Renal pelvis (tissue), 4 donors: ENCODE measurements around the gene IL5RA. TPM values are rescaled to one million over a fixed set of nuclear protein-coding genes. Genes with fewer than 3 reads are reported as not detected.

Source experiments
- DNase-seq: peaks from one replicate; pipeline ENCODE4 v3.0.0-alpha.2; 2013
- polyA plus RNA-seq, 3 donors: library from polyadenylated mRNA; unstranded; fragments of 120-200 nt; gene quantifications; one replicate each; pipeline ENCODE4 v1.2.1, GENCODE V29; 2013; ENCODE audit not compliant: insufficient read length in 3 of 3

IL5RA gene
- polyA plus RNA-seq, 3 donors = 0.48 to 1.0 (median 0.50) TPM

DNA sequence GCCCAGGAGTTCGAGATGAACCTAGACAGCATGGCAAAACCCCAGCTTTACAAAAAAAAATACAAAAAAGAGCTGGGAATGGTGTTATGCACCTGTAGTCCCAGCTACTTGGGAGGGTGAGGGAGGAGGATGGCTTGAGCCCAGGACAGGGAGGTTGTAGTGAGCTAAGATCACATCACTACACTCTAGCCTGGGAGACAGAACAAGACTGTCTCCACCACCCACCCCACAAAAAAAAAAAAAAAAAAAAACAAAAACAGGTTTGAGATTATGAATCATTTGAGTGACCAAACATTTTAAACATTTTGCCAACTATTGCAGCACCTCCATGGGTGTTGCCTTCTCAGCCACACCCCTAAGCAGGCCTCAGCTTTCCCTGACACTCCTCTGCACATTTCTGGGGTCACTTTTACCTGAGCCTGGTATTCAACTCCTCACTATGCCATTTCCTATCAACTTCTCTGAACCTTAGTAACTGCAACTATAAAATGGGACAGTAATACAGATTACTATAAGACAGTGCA is 41.8 kb downstream of the IL5RA start:
- DNase-seq = no peak

DNA sequence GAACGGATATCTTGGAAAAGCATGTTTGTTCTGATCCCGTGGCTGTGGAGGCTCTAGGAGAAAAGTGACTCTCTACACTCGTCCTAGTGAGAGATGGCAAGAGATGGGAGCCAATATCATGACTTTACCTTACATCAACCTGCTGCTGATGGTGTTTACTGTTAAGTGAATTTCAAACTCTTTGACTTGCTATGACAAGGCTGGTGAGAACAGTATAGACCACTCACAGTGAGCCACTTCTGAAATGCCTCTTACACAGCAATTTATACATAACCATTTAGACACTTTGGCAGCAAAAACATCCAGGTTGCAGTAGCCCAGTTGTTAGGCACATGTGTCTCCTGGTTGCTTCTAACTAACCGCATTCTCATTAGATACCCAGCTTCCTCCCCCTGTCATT is 43.3 kb downstream of the IL5RA start:
- DNase-seq = no peak

DNA sequence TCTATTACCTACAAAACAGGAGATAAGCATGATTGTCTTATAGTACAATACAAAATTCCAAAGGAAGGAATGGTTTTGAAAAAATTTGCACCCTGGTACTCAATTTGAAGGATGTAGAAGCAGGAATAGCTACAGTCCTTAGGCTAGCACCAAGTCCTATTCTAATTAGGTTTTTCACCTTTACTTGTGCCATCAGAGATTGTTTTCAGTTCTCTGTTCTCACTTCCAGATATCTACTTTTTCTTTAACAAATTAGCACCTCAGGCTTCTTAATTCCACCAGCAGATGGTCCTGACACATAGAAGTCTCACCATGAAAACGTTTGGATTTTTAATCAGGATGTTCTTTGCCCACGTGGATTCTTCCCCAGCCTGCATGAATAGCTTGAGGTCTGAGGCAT is 43.8 kb downstream of the IL5RA start:
- DNase-seq = no peak

DNA sequence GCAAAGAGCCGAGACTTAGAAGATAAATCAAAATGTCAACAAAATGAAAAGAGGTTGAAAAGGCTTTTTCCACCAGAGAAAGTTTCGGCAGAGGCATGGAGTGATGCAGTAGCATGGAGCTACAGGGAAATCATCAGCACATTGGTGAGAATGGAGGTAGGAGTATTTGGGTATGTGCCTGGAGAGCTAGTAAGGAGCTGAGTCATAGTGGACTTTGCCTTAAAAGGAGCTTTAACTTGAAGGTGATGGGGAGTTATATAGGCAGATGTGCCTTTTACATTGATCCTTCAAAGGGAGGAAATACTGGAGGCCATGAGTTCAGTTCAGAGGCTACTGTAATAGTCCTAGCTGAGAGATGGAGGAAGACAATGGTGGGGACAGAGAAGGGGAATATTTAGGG is 44.3 kb downstream of the IL5RA start:
- DNase-seq = no peak

DNA sequence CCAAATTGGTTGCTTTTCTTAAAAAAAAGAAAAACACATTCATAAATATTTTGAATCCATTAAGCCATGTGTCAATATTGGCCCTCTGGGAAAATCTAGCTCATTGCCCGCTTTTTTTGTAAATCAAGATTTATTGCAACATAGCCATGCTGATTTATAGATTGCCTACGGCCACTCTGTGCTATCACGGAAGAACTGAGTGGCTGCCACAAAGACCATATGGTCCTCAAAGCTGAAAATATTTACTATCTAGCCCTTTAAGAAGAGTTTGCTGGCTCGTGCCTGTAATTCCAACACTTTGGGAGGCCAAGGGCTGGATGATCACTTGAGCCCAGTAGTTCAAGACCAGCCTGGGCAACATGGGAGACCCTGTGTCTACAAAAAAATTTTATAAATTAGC is 45.9 kb downstream of the IL5RA start:
- DNase-seq = no peak

DNA sequence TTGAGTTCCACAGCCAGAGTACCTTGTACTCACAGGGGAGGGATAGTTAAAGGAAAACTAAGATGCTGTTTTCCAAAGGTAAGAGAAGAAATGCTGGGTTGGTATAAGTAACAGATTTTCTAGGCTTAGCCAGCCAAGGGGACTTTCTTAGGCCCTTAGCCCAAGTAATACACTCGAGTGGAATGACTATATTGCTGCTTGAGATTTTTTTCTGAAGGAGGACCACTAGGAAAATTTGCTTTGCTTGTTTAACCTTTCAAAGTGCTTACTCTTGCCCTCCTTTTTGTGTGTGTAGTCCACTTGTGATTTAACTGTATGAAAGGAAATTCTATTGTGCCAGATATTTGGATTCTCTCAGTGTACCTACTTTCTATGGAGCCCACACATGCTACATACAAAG is 50.5 kb downstream of the IL5RA start:
- no peak for DNase-seq

DNA sequence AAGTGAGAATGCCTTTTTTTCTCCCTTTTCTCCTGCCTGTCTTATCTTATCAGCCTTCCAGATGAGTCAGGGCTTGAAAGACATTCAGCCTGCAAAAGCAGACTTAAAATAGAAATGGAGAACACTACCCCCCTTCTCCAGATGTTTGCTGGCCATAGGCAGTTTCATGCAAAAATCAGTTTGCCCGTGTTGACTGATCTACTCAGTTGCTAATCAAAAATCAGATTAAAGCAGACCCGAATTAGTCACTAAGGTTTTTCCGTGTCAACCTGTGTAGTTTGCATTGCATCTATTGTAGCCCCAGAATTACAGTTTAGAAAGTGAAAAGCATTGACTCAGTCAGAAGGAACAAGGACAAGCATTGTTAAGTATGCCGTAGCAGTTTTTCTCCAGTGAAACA is 56.2 kb downstream of the IL5RA start:
- no peak for DNase-seq

DNA sequence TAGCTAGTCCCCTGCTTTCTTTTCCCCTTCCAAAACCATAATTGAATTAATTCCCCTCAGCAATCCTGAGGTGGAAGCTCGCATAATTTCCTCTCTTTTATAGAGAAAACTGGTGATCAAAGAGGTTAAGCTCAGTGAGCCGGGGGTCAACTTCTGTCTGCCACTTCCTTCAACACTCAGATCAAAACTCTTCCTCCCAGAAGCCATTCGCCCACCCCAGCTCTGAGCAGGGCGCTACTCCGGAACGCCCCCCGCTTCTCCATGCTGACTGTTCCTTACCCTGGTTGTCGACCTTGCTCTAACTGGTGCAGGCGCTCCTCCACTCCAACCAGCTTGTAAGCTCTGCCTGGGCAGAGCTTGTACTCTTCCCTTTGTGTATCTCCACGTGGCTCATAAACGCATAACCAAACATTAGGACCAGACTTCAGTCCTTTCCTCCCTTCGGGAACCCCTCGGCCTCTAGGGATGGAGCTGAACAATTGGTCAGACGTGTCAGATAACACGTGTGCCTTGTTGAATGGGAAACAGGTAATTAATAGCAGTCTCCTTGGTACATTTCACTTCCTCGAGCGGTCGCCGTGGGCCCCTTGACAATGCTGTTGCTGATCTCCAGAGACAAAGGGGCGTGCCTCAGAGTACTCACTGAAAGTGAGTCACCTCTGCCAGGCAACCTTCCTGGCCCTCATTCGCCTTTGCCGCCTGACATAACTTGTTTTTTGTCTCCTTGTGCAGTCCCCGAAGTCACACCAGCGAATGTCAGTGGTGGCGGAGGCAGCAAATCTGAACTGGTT is 71.8 kb downstream of the IL5RA start:
- no peak for DNase-seq

DNA sequence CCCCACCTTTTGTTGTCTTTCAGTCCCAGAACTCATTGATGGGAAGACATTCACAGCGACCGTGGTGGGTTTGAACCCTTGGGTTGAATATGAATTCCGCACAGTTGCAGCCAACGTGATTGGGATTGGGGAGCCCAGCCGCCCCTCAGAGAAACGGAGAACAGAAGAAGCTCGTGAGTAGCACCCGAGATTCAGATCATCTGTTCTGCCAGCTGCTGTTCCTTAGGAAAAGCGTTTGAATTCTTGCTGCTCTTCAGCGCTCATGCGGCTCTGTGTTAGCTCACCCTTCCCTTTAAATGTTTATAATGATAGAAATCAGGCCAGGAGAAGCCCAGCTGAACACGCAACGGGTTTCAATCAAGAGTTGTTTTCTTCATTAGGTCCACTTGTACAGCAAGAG is 73.0 kb downstream of the IL5RA start:
- DNase-seq = no peak

DNA sequence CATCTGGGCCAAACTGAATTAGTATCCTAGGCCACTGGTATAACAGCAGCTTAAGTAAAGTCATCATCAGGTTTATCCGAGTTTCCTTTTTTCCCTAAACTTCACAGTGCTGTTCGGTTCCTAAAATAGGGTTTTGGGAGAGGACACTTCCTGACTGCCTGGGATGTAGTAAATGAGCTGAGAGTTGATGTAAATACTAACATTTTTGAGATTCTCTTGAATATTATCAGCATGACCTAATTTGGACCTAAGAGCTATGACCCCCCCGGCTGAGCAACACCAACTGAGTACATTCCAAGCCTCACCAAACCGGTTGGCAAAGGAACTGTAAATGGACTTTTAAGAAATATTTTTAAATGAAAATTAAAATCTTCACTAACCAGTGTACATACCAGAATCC is 78.8 kb downstream of the IL5RA start:
- no peak for DNase-seq

DNA sequence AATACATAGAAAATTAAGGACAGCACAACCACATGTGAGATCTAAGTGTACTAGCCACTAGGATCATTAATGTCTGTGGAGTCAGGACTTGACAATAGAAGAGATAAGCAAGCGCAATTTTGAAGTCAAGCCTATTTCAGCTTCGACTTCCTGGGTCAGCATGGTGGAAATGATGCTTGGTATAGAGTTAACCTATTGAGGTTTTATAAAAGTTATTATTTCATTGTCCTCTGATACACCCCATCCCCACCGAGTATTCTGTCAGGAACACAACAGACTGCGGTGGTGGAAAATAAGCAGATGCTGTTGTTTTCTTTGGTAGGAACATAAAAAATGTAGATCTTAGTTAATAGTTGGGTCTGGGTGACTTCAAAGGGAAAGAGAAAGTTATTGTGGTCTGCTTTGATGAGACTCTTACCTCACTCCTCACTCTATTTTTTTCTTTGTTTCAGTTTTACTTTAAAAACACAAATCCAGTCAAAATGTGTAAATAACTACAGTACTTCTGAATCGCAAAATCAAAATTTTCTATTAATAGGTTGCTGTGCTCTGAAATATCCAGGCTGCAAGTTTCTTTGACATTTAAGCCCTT is 82.1 kb downstream of the IL5RA start:
- DNase-seq = no peak

DNA sequence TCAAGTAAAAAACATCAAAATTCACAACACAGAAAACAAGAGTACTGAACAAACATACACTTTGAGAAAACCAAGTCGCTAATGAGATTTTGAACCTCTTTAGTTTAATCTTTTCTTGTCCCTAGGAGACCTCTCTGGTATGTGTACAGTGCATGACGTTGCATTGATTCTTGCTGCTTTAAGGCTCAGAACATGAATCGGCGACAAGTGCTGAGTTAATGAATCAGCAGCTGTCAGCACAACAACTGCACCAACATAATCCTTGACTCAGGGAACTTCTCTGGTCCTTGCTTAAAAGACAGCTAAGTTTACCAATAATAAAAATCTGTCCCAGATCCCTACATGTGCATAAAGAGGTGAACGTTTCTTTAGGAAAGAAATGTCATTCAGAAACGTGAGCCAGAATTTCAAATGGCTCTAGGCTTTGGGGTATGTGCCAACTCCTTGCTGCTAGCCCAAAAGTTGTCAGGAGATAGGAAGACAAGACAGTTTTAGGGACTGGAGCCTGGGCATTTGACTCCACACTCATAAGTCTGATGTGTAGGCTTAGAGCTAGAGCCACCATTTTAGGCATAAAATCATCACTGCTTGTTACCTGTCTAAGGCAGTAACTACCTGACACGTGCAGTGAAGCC is 86.9 kb downstream of the IL5RA start:
- no peak for DNase-seq

DNA sequence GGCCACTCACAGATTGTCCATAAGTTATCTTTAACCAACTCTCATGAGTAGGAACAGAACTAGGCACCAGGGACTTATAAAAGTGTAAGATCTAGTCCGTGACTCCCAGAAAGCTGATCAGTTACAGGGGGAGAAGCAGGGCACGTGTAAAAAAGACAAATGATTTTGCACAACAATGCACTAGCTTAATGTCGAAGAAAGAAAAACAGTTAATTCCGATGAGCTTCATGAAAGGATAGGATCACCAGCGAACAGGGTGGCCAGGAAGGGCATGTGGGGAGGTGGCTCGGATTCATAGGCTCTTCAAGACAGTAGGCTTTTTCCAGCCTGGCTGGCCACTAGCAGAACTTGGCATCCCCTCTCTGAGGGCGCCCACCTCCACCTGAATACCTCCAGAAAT is 90.0 kb downstream of the IL5RA start:
- DNase-seq = no peak

Other genes starting within 250 kb of the IL5RA start
- 10 to 100 TPM; 26.7 to 40.9 (median 40.4) TPM for gene TRNT1, start 16.6 kb upstream of the IL5RA start, polyA plus RNA-seq
- 10 to 100 TPM; 66.6 to 72.9 (median 67.6) TPM for gene CRBN, start 69.3 kb upstream of the IL5RA start, polyA plus RNA-seq